Activated CD8-positive, alpha-beta memory T cell treated with anti-CD3 and anti-CD28 coated beads, Interleukin-2, amount 50 U/mL, for 48 hours (primary cell): ENCODE results near the gene EGF.

Experiments
- DNase-seq: peaks from one replicate; pipeline ENCODE4 v3.0.0-alpha.2; 2020

Gene EGF

GRCh38 chr4:110042545-110043517 is 130.1 kb downstream of the EGF start:
- DNase-seq, result no peak

GRCh38 chr4:110046588-110047049 is 133.9 kb downstream of the EGF start:
- no peak for DNase-seq

- peak; percentile 63 for DNase-seq
These were observed 137.6 kb downstream of the EGF start for GRCh38 chr4:110049951-110050925.

- no peak for DNase-seq
These were observed 142.6 kb downstream of the EGF start for GRCh38 chr4:110055158-110055768.

GRCh38 chr4:110058677-110059076 is 146.0 kb downstream of the EGF start:
- no peak for DNase-seq

- DNase-seq, result no peak
These were observed 147.0 kb downstream of the EGF start for GRCh38 chr4:110059556-110060191.

- DNase-seq, result no peak
These were observed 148.4 kb downstream of the EGF start for GRCh38 chr4:110061076-110061475.
